HL-60 (cell line): ENCODE data around the gene KCNG3.

Source experiments
- DNase-seq, 2 experiments: peaks; one replicate each; pipeline ENCODE4 v3.0.0-alpha.2; 2010 to 2020; ENCODE audit warnings: low read depth in 1 of 2, low spot score in 1 of 2
- H3K27ac ChIP-seq: fragments of 250-450 bp; sonication (Bioruptor Pico); replicated peaks from 2 replicates; pipeline ENCODE4 v1.5.1; 2020; ENCODE audit warnings: mild to moderate bottlenecking, moderate library complexity
- H3K27me3 ChIP-seq: fragments of 250-450 bp; sonication (Bioruptor Pico); 2 replicates; pipeline ENCODE4 v1.5.1; 2021; ENCODE audit warnings: mild to moderate bottlenecking, moderate library complexity; ENCODE audit not compliant: insufficient read depth, poor library complexity, severe bottlenecking
- H3K4me3 ChIP-seq: replicated peaks from 2 replicates; pipeline ENCODE4 v1.5.1; 2011; ENCODE audit warnings: mild to moderate bottlenecking, control low read depth, low read length; ENCODE audit not compliant: insufficient read depth
- CTCF ChIP-seq: IDR thresholded peaks from one replicate; pipeline ENCODE4 v1.5.1; 2011; ENCODE audit warnings: low read length, control low read depth, inconsistent platforms; ENCODE audit not compliant: insufficient read depth
- GABPA ChIP-seq: IDR thresholded peaks from 2 replicates; pipeline ENCODE4 v1.6.1; 2012; ENCODE audit warnings: low read depth
- POLR2AphosphoS5 ChIP-seq: IDR thresholded peaks from 2 replicates; pipeline ENCODE4 v1.6.1; 2012; ENCODE audit warnings: low read depth
- SPI1 ChIP-seq: IDR thresholded peaks from 2 replicates; pipeline ENCODE4 v1.6.1; 2012; ENCODE audit warnings: low read depth, mild to moderate bottlenecking, borderline replicate concordance
- TF ChIP-seq, protein P1 (sequence below): IDR thresholded peaks from 2 replicates; pipeline ENCODE4 v1.6.1; 2012; ENCODE audit warnings: low read depth; ENCODE audit not compliant: insufficient replicate concordance

Gene KCNG3

GRCh38 chr2:42410742-42411514, 82.9 kb downstream of the KCNG3 start:
- Histone ChIP-seq H3K4me3 (no peak overlapping the region), H3K27me3 (no peaks in the 10 kb centered on the region), H3K27ac (no peak overlapping the region)
- no peak for DNase-seq
- TF ChIP-seq CTCF (no peak), POLR2AphosphoS5 (no peak), SPI1 (no peak), GABPA (no peak)
- TF ChIP-seq, protein P1, sequence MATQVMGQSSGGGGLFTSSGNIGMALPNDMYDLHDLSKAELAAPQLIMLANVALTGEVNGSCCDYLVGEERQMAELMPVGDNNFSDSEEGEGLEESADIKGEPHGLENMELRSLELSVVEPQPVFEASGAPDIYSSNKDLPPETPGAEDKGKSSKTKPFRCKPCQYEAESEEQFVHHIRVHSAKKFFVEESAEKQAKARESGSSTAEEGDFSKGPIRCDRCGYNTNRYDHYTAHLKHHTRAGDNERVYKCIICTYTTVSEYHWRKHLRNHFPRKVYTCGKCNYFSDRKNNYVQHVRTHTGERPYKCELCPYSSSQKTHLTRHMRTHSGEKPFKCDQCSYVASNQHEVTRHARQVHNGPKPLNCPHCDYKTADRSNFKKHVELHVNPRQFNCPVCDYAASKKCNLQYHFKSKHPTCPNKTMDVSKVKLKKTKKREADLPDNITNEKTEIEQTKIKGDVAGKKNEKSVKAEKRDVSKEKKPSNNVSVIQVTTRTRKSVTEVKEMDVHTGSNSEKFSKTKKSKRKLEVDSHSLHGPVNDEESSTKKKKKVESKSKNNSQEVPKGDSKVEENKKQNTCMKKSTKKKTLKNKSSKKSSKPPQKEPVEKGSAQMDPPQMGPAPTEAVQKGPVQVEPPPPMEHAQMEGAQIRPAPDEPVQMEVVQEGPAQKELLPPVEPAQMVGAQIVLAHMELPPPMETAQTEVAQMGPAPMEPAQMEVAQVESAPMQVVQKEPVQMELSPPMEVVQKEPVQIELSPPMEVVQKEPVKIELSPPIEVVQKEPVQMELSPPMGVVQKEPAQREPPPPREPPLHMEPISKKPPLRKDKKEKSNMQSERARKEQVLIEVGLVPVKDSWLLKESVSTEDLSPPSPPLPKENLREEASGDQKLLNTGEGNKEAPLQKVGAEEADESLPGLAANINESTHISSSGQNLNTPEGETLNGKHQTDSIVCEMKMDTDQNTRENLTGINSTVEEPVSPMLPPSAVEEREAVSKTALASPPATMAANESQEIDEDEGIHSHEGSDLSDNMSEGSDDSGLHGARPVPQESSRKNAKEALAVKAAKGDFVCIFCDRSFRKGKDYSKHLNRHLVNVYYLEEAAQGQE: no peak

DNA sequence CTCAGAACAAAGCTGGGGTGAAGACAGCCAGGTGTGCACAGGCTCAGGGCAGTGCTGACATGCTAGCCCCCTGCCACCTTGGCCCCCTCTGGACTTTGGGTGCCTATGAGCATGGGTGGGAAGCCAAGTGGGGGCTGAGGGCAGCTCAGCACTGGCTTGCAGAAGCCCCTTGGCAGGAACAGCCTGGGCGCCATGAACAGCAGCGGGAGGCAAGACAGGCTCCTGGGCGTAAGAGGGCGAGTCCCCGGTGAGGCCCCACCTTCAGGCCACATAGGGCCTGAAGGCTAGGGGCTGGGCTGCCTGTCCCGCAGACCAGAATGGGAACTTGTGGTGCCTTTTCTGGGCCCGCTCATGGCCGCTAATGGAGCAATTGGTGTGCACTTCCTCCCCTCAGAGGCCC, 85.8 kb downstream of the KCNG3 start:
- Histone ChIP-seq H3K27ac (no peak overlapping the region), H3K27me3 (no peaks in the 10 kb centered on the region), H3K4me3 (no peak overlapping the region)
- no peak for DNase-seq
- TF ChIP-seq CTCF: no peak
- no peak for TF ChIP-seq SPI1
- no peak for TF ChIP-seq POLR2AphosphoS5
- TF ChIP-seq, protein P1: no peak
- TF ChIP-seq GABPA: no peak

DNA sequence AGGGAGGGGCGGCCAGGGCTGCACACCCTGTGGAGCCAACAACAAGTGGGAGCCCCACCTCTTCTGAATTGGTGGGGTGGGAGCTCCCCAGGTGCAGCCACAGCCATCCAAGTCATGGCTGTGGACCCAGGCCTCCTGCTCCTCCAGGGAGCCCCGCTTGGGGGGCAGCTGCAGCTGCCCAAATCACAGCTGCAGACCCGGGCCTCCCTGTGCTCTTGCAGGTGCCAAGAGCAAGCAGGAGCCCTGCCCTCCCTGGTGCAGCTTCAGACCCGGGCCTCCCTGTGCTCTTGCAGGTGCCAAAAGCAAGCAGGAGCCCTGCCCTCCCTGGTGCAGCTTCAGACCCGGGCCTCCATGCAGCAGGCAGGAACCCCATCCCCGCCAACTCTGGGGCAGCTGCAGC, 86.3 kb downstream of the KCNG3 start:
- no peak overlapping the region for H3K4me3 ChIP-seq
- DNase-seq: no peak
- no peaks in the 10 kb centered on the region for H3K27me3 ChIP-seq
- TF ChIP-seq POLR2AphosphoS5 (no peak), GABPA (no peak), CTCF (no peak), SPI1 (no peak)
- TF ChIP-seq, protein P1: no peak
- no peak overlapping the region for H3K27ac ChIP-seq
